ENCODE data around the gene TMEM69.

Gene TMEM69, protein sequence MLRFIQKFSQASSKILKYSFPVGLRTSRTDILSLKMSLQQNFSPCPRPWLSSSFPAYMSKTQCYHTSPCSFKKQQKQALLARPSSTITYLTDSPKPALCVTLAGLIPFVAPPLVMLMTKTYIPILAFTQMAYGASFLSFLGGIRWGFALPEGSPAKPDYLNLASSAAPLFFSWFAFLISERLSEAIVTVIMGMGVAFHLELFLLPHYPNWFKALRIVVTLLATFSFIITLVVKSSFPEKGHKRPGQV

DNA sequence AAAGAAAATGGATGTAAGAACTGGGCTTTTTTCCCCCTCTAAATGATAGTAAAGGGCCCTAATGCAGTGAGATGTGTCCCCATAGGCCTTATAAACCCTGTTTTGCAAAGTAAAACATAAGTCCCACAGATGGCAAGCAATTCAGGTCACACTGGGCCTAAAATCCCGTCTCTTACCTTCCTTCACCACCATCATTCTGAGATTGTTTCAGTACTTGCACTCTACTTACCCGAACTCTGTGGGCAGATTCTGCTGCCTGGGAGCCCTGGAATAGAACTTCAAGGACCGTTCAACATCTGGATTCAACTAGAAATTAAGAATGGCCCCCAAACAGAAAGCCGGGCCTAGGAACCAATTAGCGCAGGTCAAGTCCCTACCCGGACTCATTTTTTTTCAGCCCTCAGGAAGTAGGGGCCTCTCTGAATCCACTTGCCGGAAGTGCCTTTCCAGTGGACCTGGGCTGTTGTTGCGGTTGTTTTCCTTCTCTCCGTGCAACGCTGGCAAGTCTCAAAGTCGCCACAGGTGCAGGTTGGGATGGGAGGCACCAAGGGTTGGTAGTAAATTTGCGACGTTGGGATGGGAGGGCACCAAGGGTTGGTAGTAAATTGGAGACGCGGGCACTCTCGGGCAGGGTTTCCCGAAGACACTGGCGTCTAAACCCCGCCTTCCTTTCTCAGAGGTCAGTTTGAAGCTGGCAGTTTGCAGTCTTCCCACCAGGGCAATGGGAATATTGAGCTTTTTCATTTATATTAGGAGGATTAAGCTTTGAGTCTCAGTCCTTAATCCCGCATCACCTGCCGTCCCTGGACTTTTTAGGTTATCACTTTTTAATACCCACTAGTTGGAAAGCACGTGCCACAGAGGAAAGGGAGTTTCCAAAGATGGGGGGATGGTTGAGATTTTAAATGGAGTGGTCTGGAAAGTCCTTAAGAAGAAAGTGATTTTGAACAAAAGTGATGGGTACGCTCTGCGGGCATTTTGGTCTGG, at the start of gene TMEM69:
Gene TMEM69 (plus strand): TSS at position 428 of the 987 bp plus-strand sequence. CDS start 2,888 bp downstream, outside the sequence.
- FAIRE-seq (peak; percentile 73), DNase-seq (ENCODE audit: extremely low spot score, insufficient read length, low read depth) (peak; percentile 57)

DNA sequence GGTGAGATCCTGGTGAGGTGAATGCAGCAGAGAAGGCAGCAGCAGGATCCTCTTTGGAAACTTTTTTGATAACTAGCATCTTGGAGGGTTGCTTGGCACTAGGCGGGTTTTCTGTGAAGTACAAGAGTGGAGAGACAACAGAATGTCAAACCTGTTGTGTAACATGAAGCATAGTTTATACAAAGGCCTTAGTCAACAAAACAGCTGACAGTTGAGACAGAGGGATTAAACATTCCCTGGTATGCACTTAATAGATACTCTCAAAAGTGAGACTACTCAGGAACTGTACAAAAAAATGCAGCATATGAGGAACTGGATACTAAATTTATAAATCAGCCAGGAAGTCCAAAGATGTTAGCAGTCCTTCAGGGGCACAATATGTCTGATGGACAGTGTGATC, 47.7 kb upstream of the TMEM69 start:
- FAIRE-seq = no peak
- no peak for DNase-seq (ENCODE audit: extremely low spot score, insufficient read length, low read depth)

DNA sequence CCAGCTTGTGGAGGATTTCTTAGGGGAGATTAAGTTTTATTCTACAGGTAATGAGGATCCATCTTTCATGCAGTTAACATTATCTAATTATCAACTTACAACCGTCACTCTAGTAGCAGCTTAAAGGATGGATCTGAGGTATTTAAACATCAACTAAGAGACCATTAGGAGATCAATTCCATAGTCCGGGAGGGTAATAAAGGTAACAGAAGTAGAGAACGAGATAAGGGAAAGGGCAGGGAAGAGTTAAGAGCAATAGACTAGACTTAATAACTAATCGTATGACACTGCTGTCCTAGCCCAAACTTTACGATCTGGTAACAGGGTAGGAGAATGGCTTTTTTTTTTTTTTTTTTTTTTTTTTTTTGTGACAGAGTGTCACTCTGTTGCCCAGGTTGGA, 44.7 kb upstream of the TMEM69 start:
- DNase-seq (ENCODE audit: extremely low spot score, insufficient read length, low read depth) (no peak), FAIRE-seq (no peak)

DNA sequence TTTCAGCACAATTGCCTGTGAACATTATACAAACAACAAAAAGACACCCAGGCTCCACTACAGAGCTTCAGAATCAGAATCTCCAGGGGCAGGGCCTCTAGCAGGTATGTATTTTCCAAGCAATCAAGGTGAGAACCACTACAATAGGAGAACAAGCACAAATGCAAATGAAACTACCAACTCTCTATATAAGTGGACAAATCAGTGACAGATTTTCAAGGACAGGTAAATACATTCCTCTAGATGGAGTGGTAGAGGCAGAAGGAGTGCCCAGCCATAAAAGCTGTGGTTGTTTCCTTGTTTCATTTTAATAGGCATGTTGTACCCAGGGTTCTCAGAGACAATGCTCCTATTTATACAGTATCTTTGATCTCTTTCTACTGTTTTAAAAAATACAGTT, 44.0 kb upstream of the TMEM69 start:
- DNase-seq (ENCODE audit: extremely low spot score, insufficient read length, low read depth) (no peak), FAIRE-seq (no peak)

DNA sequence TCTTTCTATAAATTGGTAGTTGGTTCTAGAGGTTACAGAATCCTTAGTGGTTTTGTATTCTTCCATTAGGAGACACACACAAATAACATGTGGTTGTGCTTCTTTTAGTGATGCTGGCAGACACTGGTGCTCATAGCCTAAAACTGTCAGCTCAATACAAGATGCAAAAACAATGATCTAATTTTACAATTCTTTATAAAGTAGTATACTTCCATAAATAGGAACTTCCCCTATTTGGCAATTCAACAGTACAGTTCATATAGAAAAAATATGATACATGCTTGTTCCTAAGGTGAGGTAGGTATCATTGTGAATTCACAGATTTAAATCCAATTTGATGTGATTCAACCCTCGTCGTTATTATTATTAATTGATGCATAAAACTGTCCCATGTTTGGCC, 43.3 kb upstream of the TMEM69 start:
- DNase-seq (ENCODE audit: extremely low spot score, insufficient read length, low read depth) (no peak), FAIRE-seq (no peak)

DNA sequence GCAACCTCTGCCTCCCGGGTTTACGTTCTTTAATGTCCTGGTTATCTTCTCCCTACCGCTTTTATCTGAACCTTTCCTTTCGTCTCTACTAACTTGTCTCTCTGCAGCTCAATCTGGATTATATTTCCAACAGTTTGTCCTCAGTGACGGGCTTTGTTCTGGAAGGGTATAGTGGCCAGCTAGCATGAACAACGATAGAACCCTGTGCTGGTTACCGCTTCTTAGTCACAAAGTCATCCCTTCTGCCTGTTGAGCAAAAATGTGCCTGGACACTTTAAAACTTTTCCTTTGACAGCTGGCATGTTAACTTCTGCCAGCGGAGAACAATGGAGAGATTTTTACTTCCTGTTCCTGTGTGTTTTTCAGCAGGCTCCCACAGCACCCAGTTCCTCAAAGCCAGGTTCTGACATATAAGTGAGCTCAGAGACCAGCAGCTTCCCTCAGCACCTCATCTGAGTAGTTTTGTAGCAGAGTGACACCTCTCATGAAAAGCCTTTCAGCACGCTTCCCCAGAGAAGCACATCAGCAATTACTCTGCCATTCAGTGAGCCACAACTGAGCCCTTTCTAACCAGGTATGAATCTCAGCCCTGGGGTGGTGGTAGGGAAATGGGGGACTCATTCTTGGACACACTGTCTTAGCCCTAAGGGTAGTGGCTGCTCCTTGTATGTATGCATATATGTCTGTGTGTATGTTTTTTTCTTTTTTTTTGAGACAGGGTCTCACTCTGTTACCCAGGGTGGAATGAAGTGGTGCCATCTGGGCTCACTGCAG, 40.5 kb upstream of the TMEM69 start:
- FAIRE-seq (no peak), DNase-seq (ENCODE audit: extremely low spot score, insufficient read length, low read depth) (no peak)

DNA sequence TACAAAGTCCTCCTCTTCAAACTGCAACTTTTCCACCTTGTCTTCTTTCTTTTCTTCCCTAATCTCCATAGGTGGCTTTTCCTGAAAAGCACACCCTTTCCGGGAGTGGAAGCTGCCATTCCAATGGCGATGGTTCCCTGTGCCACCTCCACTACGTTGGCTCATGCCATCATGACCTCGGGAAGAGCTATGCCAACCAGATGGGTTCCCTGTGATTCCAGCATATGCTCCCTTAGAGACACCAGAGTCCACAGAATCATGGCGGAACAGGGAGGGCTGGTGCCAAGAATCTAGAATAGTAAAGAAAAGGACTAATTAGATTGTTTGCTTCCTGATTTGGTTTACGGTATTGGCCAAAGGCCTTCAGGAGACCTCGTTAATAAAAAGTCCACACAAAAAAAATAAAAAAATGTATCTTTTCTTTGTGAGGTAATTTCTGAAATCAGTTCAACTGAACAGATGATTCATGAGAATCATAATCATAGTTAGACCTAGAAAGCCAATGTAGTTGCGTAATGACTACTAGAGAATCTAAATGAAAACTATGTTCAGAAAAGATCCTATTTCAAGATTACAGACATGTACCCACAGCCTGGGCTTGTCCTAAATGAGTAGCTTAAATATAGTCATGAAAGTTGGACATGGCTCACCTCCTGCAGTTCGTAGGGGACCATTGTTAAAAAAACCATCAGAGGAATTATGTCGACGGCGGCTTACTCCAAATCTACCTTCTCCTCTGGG, 33.3 kb upstream of the TMEM69 start:
- FAIRE-seq (no peak), DNase-seq (ENCODE audit: extremely low spot score, insufficient read length, low read depth) (no peak)

DNA sequence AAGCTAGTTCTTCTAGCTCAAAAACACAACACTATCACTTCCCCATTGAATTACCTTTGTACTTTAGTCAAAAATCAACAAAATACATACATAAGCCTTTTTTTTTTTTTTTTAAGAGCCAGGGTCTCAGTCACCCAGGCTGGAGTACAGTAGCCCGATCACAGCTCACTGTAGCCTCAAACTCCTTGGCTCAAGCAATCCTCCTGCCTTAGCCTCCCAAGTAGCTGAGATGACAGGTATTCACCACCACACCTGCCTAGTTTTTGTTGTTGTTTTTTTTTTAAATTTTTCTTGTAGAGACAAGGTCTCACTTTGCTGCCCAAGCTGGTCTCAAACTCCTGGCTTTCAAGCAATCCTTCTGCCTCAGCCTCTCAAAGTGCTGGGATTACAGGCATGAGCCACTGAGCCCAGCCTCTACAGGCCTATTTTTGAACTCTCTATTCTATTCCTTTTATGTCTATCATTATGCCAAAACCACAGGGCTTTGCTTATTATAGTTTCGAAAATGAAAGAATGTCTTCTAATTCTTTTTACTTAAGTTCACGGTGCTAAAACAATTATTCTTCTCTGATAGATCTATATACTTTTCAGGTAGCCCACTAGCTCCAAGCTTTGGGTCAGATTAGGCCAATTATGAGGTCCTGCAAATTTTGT, 31.3 kb upstream of the TMEM69 start:
- no peak for DNase-seq (ENCODE audit: extremely low spot score, insufficient read length, low read depth)

DNA sequence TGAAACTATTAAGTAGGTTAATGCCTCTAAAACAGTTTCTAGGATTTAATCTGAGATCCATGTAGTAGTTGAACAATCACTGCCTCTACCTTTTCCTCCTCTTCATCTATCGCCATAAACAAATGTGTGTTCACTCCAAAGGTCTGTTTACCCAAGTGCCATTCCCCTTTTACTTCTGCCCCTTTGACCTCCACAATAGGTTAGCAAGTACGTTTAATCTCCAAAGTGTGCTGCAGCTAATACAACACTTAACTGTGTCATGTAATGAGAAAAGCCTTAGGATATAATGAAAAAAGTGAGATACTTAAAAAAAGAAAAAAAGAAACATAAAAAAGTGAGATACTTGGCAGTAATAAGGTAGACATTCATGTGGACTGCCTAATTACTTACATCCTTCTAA, 29.8 kb upstream of the TMEM69 start:
- no peak for DNase-seq (ENCODE audit: extremely low spot score, insufficient read length, low read depth)
- no peak for FAIRE-seq

More for the DNA sequence above, 31.3 kb upstream of the TMEM69 start:
- FAIRE-seq = no peak

DNA sequence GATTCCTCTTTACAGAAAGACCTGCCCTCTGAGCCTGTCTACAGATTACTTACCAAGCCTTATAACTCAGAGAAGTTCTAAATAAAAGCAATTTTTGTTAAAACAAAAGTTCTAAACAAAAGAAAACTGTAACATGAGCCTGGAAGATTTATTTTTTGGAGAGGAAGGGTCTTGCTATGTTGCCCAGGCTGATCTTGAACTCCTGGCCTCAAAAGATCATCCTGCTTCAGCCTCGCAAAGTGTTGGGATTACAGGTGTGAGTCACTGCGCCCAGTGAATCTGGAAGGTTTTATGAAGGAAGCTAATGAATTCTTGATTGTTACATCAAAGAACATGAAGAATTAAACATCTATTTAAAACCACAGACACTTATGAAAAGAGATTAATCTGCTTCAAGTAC, 28.8 kb upstream of the TMEM69 start:
- DNase-seq (ENCODE audit: extremely low spot score, insufficient read length, low read depth) (no peak), FAIRE-seq (no peak)

DNA sequence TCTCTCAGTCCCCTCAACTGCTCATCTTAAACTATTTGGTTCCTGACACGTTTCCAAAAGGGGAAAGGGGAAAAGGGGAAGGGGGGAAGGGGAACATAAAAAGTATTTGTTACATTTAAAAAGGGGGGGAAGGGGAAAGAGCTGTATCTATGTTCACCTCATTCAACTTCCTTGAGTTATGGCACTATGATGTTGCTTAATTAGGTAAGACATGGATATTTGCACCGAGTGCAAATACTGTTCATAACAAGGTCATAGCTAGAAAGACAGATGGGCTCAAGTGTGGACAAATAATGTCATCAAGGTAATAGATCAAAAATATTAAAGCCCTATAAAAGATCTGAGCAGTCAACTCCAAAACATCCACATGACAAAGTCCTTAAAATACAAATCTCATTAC, 27.6 kb upstream of the TMEM69 start:
- no peak for FAIRE-seq
- DNase-seq (ENCODE audit: extremely low spot score, insufficient read length, low read depth) = no peak

DNA sequence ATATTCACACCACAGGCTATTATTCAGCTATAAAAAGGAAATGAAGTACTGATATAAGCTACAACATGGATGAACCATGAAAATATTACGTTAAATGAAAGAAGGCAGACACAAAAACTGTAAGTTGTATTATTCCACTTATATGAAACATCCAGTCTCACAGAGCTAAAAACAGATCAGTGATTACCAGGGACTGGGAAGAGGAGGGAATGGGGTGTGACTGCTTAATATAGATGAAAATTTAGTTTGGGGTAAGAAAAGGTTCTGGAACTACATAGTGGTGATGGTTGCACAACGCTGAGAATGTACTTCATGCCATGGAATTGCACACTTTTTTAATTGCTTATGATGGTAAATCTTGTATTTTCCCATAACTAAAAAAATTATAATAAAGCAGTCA, 21.1 kb upstream of the TMEM69 start:
- FAIRE-seq (no peak), DNase-seq (ENCODE audit: extremely low spot score, insufficient read length, low read depth) (no peak)

DNA sequence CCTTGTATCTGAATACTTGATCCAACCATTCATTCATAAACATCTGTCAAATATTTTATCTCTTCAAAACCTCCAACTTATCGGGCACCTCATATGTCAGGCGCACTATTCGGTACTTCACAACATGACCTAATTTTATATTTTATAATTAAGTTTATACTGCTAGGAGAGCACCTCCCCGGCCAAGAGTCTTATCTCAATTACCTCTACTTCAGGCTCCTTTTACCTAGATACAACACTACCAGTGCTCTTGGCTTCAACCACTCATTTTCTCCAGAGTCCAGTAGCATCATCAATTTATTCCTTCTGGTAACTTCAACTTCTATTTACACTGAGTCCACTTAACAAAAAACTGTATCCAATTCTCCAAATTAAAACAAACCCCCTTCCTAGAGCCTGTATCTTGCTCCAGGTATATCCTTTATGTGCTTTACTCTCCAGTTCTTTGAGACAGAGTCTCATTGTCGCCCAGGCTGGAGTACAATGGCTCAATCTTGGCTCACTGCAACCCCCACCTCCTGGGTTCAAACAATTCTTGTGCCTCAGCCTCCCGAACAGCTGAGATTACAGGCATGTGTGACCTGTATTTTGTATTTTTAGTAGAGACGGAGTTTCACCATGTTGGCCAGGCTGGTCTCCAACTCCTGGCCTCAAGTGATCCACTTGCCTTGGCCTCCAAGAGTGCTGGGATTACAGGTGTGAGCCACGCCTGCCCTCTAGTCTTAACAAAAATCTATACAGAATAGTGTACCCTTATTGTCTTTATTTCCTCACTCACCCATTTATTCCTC, 20.5 kb upstream of the TMEM69 start:
- FAIRE-seq (no peak), DNase-seq (ENCODE audit: extremely low spot score, insufficient read length, low read depth) (no peak)

DNA sequence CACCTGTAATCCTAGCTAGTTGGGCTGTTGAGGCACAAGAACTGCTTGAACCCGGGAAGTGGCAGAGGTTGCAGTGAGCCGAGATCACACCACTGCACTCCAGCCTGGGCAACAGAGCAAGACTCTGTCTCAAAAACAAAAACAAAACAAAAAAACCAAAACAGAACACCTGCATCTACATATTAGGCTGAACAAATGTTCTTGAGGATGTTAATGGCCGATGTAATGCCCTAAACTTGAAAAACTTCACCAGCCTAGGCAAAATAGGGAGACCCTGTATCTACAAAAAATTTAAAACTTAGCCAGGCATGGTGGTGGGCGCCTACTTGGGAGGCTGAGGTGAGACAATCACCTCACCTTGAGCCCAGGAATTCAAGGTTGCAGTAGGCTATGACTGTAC, 19.5 kb upstream of the TMEM69 start:
- DNase-seq (ENCODE audit: extremely low spot score, insufficient read length, low read depth) = no peak
- FAIRE-seq = no peak

DNA sequence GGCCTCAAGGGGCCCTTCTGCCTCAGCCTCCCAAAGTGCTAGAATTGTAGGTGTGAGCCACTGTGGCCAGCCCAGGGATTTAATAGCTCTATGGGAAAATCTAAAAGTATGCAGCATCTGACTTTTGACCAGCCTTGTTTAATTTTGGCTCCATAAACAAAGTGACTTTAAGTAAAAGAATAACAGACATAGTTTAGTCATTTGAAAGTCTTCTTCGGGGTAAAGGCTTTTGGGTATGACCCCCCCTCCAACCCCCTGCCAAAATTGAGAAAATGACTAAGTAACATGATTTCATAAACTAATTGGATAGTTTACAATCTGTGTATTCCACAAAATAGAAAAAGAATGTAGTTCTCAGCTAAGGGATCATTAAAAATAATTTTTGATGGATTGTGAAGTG, 18.6 kb upstream of the TMEM69 start:
- DNase-seq (ENCODE audit: extremely low spot score, insufficient read length, low read depth) (no peak), FAIRE-seq (no peak)

DNA sequence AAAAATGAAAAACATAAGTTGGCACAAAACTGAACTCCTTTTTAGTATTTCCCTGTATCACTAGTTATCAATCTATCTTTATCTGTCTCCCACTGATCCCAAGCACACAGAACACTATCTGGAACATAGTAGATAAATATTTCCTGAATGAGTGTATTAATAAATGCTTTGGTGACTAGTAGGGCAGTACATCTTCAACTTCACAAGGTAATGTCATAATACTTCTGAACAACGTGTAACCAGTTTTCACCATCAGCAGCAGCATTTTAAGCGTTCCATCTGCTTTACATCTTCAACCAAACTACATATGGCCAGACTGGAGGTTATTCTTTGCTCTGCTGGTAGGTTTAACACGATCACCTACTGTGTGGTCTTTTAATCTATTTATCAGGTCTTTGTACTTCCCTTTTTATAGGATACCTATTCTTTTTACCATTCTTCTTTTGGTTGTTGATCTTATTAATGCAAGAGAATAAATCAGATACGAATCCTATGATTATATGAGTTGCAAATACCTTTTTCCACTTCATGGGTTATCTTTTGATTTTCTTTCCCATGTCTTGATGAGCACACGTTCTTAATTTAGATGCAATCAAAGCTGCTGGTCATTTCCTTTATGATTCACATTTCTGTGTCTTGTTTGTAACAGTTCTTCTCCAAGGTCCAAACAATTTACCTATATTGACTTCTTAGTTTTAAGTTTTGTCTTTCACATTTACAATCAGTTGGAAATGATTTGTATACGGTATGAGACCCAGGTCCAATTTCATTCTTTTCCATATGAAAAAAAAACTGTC, 17.9 kb upstream of the TMEM69 start:
- DNase-seq (ENCODE audit: extremely low spot score, insufficient read length, low read depth) (no peak), FAIRE-seq (no peak)

DNA sequence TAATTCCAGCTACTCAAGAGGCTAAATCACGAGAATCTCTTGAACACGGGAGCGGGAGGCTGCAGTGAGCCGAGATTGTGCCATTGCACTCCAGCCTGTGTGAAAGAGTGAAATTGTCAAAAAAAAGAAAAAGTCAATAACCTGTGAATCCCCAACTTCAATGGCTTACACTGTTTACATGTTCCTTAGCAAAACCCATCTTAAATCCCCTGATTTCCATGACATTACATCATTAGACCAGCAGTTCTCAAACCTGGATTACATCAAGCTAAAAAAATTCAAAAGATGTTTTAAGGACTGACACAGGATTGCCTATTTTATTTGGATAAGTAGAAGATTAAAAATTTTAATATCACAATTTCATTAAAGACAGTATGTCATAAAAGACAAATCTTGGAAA, 14.0 kb upstream of the TMEM69 start:
- DNase-seq (ENCODE audit: extremely low spot score, insufficient read length, low read depth) (no peak), FAIRE-seq (no peak)

DNA sequence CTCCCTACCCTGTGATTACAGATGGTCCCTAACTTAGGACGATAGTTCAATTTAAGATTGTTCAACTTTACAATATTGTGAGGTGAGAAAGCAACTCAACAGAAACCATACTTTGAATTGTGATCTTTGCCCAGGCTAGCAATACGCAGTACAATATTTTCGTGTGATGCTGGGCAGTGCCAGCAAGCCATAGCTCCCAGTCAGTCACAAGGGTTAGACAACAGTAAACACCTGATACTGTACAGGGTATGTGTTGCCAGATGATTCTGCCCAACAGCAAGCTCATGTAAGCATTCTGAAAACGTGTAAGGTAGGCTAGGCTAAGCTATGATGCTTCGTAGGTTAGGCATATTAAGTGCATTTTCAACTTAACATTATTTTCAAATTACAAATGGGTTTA, 13.5 kb upstream of the TMEM69 start:
- FAIRE-seq = no peak
- DNase-seq (ENCODE audit: extremely low spot score, insufficient read length, low read depth) = no peak
